SK-N-SH (cell line): ENCODE measurements around the gene SULT1B1. TPM values are rescaled to one million over a fixed set of nuclear protein-coding genes. Genes with fewer than 3 reads are reported as not detected.
A peak's percentile ranks its signal among the peaks of the same experiment; 100 is the strongest.

Experiments used
- CTCF ChIA-PET: fragments of 300-600, 350-600 bp; formaldehyde crosslinking; extraction: SDS; loops from one replicate; lab custom pipeline; 2021; lab: Yijun Ruan, JAX
- POLR2A ChIA-PET: fragments of 350-600 bp; sonication (Branson Sonifier 250); formaldehyde crosslinking; extraction: SDS; loops from one replicate; lab custom pipeline; 2020; ENCODE audit warnings: antibody characterized with exemption, inconsistent platforms; lab: Yijun Ruan, JAX
- DNase-seq: peaks from one replicate; pipeline ENCODE4 v3.0.0; 2012
- H2AFZ ChIP-seq: fragments of 200-600 bp; sonication (generic); 2 replicates; pipeline ENCODE4 v1.8.1; 2016; ENCODE audit warnings: antibody characterized with exemption, mild to moderate bottlenecking, low read depth
- H3F3A ChIP-seq: fragments of 200-600 bp; sonication (generic); replicated peaks from 2 replicates; pipeline ENCODE3; 2016; ENCODE audit warnings: antibody characterized with exemption, mild to moderate bottlenecking; ENCODE audit not compliant: insufficient read depth
- H3K27ac ChIP-seq, 2 experiments: fragments of 200-500 bp in 1 of 2; fragments of 200-600 bp in 1 of 2; sonication (Bioruptor generic) in 1 of 2; sonication (generic), shearing (Covaris generic) in 1 of 2; 2 replicates each; pipeline versions ENCODE4 v1.5.1 to v1.6.1; 2014 to 2016; ENCODE audit warnings: low read depth in 2 of 2, inconsistent platforms in 1 of 2, low read length in 1 of 2, mild to moderate bottlenecking in 1 of 2, mixed read lengths in 1 of 2
- H3K27me3 ChIP-seq: fragments of 200-600 bp; sonication (generic), shearing (Covaris generic); 2 replicates; pipeline ENCODE4 v1.6.1; 2016; ENCODE audit warnings: mixed run types; ENCODE audit not compliant: insufficient read depth
- H3K36me3 ChIP-seq, 2 experiments: fragments of 200-500 bp in 1 of 2; fragments of 200-600 bp in 1 of 2; sonication (Bioruptor generic) in 1 of 2; sonication (generic) in 1 of 2; replicated peaks in 1 of 2; 2 replicates each; pipeline versions ENCODE3 to v1.5.1; 2014 to 2016; ENCODE audit warnings: low read length in 1 of 2, mild to moderate bottlenecking in 1 of 2; ENCODE audit not compliant: insufficient read depth in 2 of 2, control insufficient read depth in 1 of 2
- H3K4me1 ChIP-seq, 2 experiments: fragments of 200-500 bp in 1 of 2; fragments of 200-600 bp in 1 of 2; sonication (Bioruptor generic) in 1 of 2; sonication (generic), shearing (Covaris generic) in 1 of 2; 2 replicates each; pipeline versions ENCODE4 v1.5.1 to v1.6.1; 2014 to 2016; ENCODE audit warnings: low read depth in 1 of 2, low read length in 1 of 2, mixed run types in 1 of 2; ENCODE audit not compliant: insufficient read depth in 2 of 2, control insufficient read depth in 1 of 2
- H3K4me2 ChIP-seq: fragments of 200-600 bp; sonication (generic), shearing (Covaris generic); 2 replicates; pipeline ENCODE4 v1.6.1; 2017; ENCODE audit warnings: mixed run types
- H3K4me3 ChIP-seq, 2 experiments: fragments of 200-500 bp in 1 of 2; fragments of 200-600 bp in 1 of 2; sonication (Bioruptor generic) in 1 of 2; sonication (generic), shearing (Covaris generic) in 1 of 2; 2 replicates each; pipeline versions ENCODE4 v1.5.1 to v1.8.1; 2014 to 2016; ENCODE audit warnings: low read depth in 2 of 2, inconsistent platforms in 1 of 2, low read length in 1 of 2, mild to moderate bottlenecking in 1 of 2, mixed read lengths in 1 of 2, moderate library complexity in 1 of 2
- H3K79me2 ChIP-seq: fragments of 200-600 bp; sonication (generic); 2 replicates; pipeline ENCODE4 v1.8.1; 2017; ENCODE audit warnings: mild to moderate bottlenecking; ENCODE audit not compliant: insufficient read depth
- H3K9ac ChIP-seq: fragments of 200-600 bp; sonication (generic); 2 replicates; pipeline ENCODE4 v1.6.1; 2017; ENCODE audit warnings: mixed run types
- H3K9me2 ChIP-seq: fragments of 200-600 bp; sonication (generic); 2 replicates; pipeline ENCODE4 v1.6.1; 2017; ENCODE audit warnings: mixed run types
- H3K9me3 ChIP-seq: fragments of 200-600 bp; sonication (generic); 2 replicates; pipeline ENCODE4 v1.6.1; 2017; ENCODE audit warnings: mixed run types, mild to moderate bottlenecking, moderate library complexity
- H4K20me1 ChIP-seq: fragments of 200-600 bp; sonication (generic); 2 replicates; pipeline ENCODE4 v1.6.1; 2017; ENCODE audit warnings: mild to moderate bottlenecking, mixed run types; ENCODE audit not compliant: insufficient read depth
- EP300 ChIP-seq, 2 experiments: IDR thresholded peaks; 2 replicates each; pipeline versions ENCODE4 v1.4.0 to v1.6.1; 2012; ENCODE audit warnings: borderline replicate concordance in 1 of 2, low read depth in 1 of 2, low read length in 1 of 2
- FOXM1 ChIP-seq: IDR thresholded peaks from 2 replicates; pipeline ENCODE4 v1.4.0; 2012; ENCODE audit warnings: low read depth, mild to moderate bottlenecking
- GABPA ChIP-seq: IDR thresholded peaks from 2 replicates; pipeline ENCODE4 v1.4.0; 2012; ENCODE audit warnings: low read depth, mild to moderate bottlenecking
- MXI1 ChIP-seq: IDR thresholded peaks from 2 replicates; pipeline ENCODE4 v1.6.1; 2012; ENCODE audit warnings: mild to moderate bottlenecking, low read depth, low read length, improper control_type of control experiment
- NRF1 ChIP-seq: IDR thresholded peaks from 2 replicates; pipeline ENCODE4 v1.6.1; 2012; ENCODE audit warnings: low read depth, mild to moderate bottlenecking, low read length
- POLR2AphosphoS5 ChIP-seq: IDR thresholded peaks from 2 replicates; pipeline ENCODE4 v1.6.1; 2012; ENCODE audit warnings: low read depth, low read length
- RFX5 ChIP-seq: IDR thresholded peaks from 2 replicates; pipeline ENCODE4 v1.6.1; 2012; ENCODE audit warnings: mild to moderate bottlenecking, improper control_type of control experiment, low read length
- TEAD4 ChIP-seq: IDR thresholded peaks from 2 replicates; pipeline ENCODE4 v1.4.0; 2012; ENCODE audit warnings: mild to moderate bottlenecking, borderline replicate concordance; ENCODE audit not compliant: insufficient read depth
- WGBS: methylation state at CpG from one replicate; pipeline ENCODE4 v1.1.6; 2017; ENCODE audit warnings: low lambda C conversion rate; 5-methylcytosine and 5-hydroxymethylcytosine counted together
- polyA plus RNA-seq, 3 experiments: library from polyadenylated mRNA; depleted of rRNA; stranded (reverse); fragments of >200 nt; gene quantifications; 2 replicates each; pipeline ENCODE4 v1.2.3, GENCODE V29; 2012
- TF ChIP-seq, protein P1 (sequence below): IDR thresholded peaks from 2 replicates; pipeline ENCODE4 v1.4.0; 2012; ENCODE audit warnings: low read depth, borderline replicate concordance

The SULT1B1 gene
- polyA plus RNA-seq, 1 of the 3 experiments (the other 2 are of a cell fraction): 14.7 TPM

DNA sequence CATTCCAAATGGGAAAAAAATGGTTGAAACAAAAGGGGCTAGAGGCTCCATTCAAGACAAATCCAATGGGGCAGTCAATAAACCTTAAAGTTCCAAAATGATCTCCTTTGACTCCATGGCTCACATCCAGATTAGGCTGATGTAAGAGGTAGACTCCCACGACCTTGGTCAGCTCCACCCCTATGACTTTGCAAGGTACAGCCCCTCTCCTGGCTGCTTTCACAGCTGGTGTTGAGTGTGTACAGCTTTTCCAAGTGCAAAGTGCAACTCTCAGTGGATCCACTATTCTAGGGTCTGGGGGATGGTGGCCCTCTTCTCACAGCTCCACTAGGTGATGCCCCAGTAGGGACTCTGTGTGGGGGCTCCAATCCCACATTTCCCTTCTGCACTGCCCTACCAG is 21.5 kb downstream of the SULT1B1 start (continued):
- no peak for TF ChIP-seq MXI1
- no peak for TF ChIP-seq POLR2AphosphoS5
- TF ChIP-seq FOXM1: no peak
- no peak for TF ChIP-seq GABPA
- TF ChIP-seq RFX5: no peak
- TF ChIP-seq EP300 (IDR thresholded peaks at IDR 0.05; ENCODE audit: borderline replicate concordance in 1 of 2, low read depth in 1 of 2, low read length in 1 of 2): no peak

DNA sequence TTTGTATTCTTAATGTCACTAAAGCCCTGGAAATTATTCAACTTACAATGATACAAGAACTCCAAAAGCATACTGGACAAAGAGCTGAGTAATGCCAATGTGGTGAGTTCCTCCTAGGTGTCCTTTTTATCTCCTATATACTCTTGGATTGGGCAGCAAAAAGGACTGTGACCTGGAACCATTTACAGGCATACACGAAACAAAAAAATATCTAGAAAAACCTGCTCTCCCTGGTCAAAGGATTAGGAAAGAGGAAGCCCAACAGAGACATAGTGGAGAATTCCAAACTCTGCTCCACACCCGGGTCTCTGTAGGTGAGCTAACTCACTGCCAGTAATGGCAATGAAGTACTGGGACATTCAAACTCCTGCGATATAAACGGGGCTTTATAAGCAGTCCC is 25.3 kb downstream of the SULT1B1 start:
- peaks cover 0 to 2% of the 10 kb centered on the region in 2 experiments for H3K36me3 ChIP-seq
- ChIA-PET CTCF (no interaction called here), POLR2A (no interaction called here)
- no peaks in the 10 kb centered on the region for H3K27me3 ChIP-seq
- no peaks in the 10 kb centered on the region for H4K20me1 ChIP-seq
- peak overlapping the region in 1 of 2 experiments; percentile 31; a peak in 2 of 4 replicates for H3K27ac ChIP-seq
- WGBS: 28% methylated on average over 4 of the region's 4 CpGs
- H3K9ac ChIP-seq: no peak overlapping the region
- H3K4me1 ChIP-seq: peaks cover 0 to 4% of the 10 kb centered on the region in 2 experiments; a peak in 1 of 4 replicates
- no peak for DNase-seq
- peak overlapping the region; percentile 48; the same call in 1 of the 2 replicates for H2AFZ ChIP-seq
- no peaks in the 10 kb centered on the region for H3K9me2 ChIP-seq
- no peaks in the 10 kb centered on the region for H3K79me2 ChIP-seq
- H3K9me3 ChIP-seq: no peaks in the 10 kb centered on the region
- H3K4me2 ChIP-seq: no peak overlapping the region
- H3F3A ChIP-seq: peaks cover 6% of the 10 kb centered on the region
- H3K4me3 ChIP-seq: no peak overlapping the region
- TF ChIP-seq TEAD4: no peak
- TF ChIP-seq, protein P1, sequence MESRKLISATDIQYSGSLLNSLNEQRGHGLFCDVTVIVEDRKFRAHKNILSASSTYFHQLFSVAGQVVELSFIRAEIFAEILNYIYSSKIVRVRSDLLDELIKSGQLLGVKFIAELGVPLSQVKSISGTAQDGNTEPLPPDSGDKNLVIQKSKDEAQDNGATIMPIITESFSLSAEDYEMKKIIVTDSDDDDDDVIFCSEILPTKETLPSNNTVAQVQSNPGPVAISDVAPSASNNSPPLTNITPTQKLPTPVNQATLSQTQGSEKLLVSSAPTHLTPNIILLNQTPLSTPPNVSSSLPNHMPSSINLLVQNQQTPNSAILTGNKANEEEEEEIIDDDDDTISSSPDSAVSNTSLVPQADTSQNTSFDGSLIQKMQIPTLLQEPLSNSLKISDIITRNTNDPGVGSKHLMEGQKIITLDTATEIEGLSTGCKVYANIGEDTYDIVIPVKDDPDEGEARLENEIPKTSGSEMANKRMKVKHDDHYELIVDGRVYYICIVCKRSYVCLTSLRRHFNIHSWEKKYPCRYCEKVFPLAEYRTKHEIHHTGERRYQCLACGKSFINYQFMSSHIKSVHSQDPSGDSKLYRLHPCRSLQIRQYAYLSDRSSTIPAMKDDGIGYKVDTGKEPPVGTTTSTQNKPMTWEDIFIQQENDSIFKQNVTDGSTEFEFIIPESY: no peak

- no peak overlapping the region for H3K4me2 ChIP-seq
- no peak for TF ChIP-seq NRF1
- TF ChIP-seq, all 33 proteins: peak for 0
- H3K27me3 ChIP-seq: no peaks in the 10 kb centered on the region
- peak overlapping the region; percentile 66 to 79; a peak in 3 of 4 replicates for H3K27ac ChIP-seq
- H3K9ac ChIP-seq: no peak overlapping the region
- ChIA-PET POLR2A (no interaction called here), CTCF (interaction anchor here (0.7 kb wide), 1 partner anchor 903 kb away, joined by 3 read pairs; no protein-coding TSS in a partner anchor)
- H3K36me3 ChIP-seq: peaks cover 0 to 7% of the 10 kb centered on the region in 2 experiments
- H3K9me3 ChIP-seq: no peaks in the 10 kb centered on the region
- H3F3A ChIP-seq: peaks cover 24% of the 10 kb centered on the region
- no peak overlapping the region for H2AFZ ChIP-seq
- no peaks in the 10 kb centered on the region for H3K79me2 ChIP-seq
- 0% methylated on average over 1 of the region's 1 CpG for WGBS
- H3K4me3 ChIP-seq: no peak overlapping the region
- no peaks in the 10 kb centered on the region for H4K20me1 ChIP-seq
- H3K9me2 ChIP-seq: no peaks in the 10 kb centered on the region
- DNase-seq: no peak
- H3K4me1 ChIP-seq: peaks cover 0 to 10% of the 10 kb centered on the region in 2 experiments; a peak in 1 of 4 replicates
Measured at GRCh38 chr4:69731847-69732246, 28.6 kb downstream of the SULT1B1 start.
